Ovary (tissue), 9 donors: ENCODE data around the gene STK33. TPM values are rescaled to one million over a fixed set of nuclear protein-coding genes. Genes with fewer than 3 reads are reported as not detected.

Source experiments
- DNase-seq, 5 donors: peaks; one replicate each; pipeline ENCODE4 v3.0.0-alpha.2; 2019 to 2020
- H3K27ac ChIP-seq, 2 donors: fragments of 200-600 bp; one replicate each; pipeline versions ENCODE4 v1.5.1 to v1.8.0; 2019 to 2022
- H3K27me3 ChIP-seq: fragments of 200-600 bp; one replicate; pipeline ENCODE4 v1.8.0; 2022
- H3K36me3 ChIP-seq: fragments of 200-600 bp; sonication (generic); one replicate; pipeline ENCODE4 v1.5.1; 2019
- H3K4me1 ChIP-seq: one replicate; pipeline ENCODE4 v1.8.1; 2013; ENCODE audit warnings: mild to moderate bottlenecking, moderate library complexity; ENCODE audit not compliant: insufficient read depth
- H3K4me3 ChIP-seq: fragments of 200-600 bp; sonication (generic); one replicate; pipeline ENCODE4 v1.5.1; 2017
- H3K9me3 ChIP-seq, 2 donors: fragments of 200-600 bp in 1 of 2; sonication (generic) in 1 of 2; one replicate each; pipeline versions ENCODE4 v1.5.1 to v1.8.1; 2013 to 2019; ENCODE audit warnings: mild to moderate bottlenecking in 1 of 2, moderate library complexity in 1 of 2
- EP300 ChIP-seq: sonication (generic); formaldehyde crosslinking; IDR thresholded peaks from one replicate; pipeline ENCODE4 v1.6.1; 2017; ENCODE audit warnings: antibody characterized with exemption
- POLR2A ChIP-seq: fragments of 450-650 bp; IDR thresholded peaks from one replicate; pipeline ENCODE4 v1.6.1; 2017; ENCODE audit warnings: antibody characterized with exemption, mild to moderate bottlenecking, moderate library complexity
- WGBS, 3 donors: extraction: QIAGEN DNeasy Blood & Tissue Kit in 1 of 3; methylation state at CpG; one replicate each; pipeline versions ENCODE4 v1.1.5 to v1.1.7; 2013 to 2017; 5-methylcytosine and 5-hydroxymethylcytosine counted together
- intact Hi-C, 4 donors: fragments of 100-400 bp; cut with DNase I; formaldehyde crosslinking; loops; one replicate each; pipeline versions ENCODE4 v1.11.0 to v1.15.1; 2022 to 2023
- polyA plus RNA-seq, 2 donors: library from polyadenylated mRNA; stranded (reverse); fragments of 200-250 nt in 1 of 2; fragments of 350-450 nt in 1 of 2; fragmentation: Illumina TruSeq in 1 of 2; extraction: RNeasy Lipid Tissue Mini Kit (QIAGEN cat#74804) in 1 of 2; gene quantifications; one replicate each; pipeline ENCODE4 v1.2.3, GENCODE V29; 2013 to 2014
- total RNA-seq, 7 donors: library from RNA; depleted of rRNA in 2 of 7; stranded (reverse); fragments of >200 nt in 2 of 7; fragmentation: NEBNext Ultra II Directional in 3 of 7; extraction: Animal tissue kit (Norgen Biotek cat#: 25700) in 3 of 7; gene quantifications; one replicate each; pipeline versions ENCODE4 v1.1.0 to v1.2.4, GENCODE V29; 2016 to 2023
- TF ChIP-seq, protein P1 (sequence below), 3 donors: fragments of 450-650 bp in 2 of 3; fragments of 200-600 bp in 1 of 3; IDR thresholded peaks; one replicate each; pipeline versions ENCODE4 v1.5.1 to v1.8.0; 2016 to 2022; ENCODE audit warnings: antibody characterized with exemption in 3 of 3, mild to moderate bottlenecking in 1 of 3
- donor health status: DM: no; HTN: no; CAD: no; lungs with moderate emphysema.
- donor health status: DM: no; HTN: no; CAD: no.
- donor health status: Bipolar disorder and iron deficiency.
- donor health status: DM: yes; HTN: yes; CAD: no.
- donor health status: DM: no; HTN: no; CAD: no.
- donor health status: DM: yes; HTN: yes; CAD: no.

STK33 gene
- total and polyA plus RNA-seq, 9 donors: 11.9 to 50.8 (median 23.5) TPM

DNA sequence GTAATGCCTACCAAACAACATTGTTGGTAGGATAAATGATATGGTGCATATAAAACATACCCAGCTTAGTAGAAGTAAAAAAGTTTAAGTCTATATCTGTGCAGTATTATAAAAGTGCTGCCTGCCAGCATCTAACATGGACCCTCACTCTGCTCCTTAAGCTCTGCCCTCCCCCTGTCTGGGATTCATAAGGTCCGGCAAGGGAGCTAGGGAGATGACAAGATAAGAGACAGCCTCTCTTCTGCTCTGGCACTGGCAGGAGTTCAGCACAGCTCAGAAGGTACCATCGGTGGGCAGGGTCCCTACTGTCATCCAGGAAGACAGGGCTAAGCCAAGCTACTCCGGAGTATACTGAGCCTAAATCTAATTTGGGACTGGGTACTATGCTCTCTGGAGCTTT, 45.6 kb upstream of the STK33 start:
- 77 to 89% (median 79%) methylated on average over 3 of the region's 3 CpGs for WGBS, 3 donors
- no peak for DNase-seq
- intact Hi-C loops: no loop called here
- Histone ChIP-seq H3K27me3 (no peaks in the 10 kb centered on the region), H3K4me3 (no peak overlapping the region), H3K27ac (no peak overlapping the region), H3K9me3 (no peaks in the 10 kb centered on the region), H3K4me1 (no peaks in the 10 kb centered on the region), H3K36me3 (no peaks in the 10 kb centered on the region)
- TF ChIP-seq, protein P1, sequence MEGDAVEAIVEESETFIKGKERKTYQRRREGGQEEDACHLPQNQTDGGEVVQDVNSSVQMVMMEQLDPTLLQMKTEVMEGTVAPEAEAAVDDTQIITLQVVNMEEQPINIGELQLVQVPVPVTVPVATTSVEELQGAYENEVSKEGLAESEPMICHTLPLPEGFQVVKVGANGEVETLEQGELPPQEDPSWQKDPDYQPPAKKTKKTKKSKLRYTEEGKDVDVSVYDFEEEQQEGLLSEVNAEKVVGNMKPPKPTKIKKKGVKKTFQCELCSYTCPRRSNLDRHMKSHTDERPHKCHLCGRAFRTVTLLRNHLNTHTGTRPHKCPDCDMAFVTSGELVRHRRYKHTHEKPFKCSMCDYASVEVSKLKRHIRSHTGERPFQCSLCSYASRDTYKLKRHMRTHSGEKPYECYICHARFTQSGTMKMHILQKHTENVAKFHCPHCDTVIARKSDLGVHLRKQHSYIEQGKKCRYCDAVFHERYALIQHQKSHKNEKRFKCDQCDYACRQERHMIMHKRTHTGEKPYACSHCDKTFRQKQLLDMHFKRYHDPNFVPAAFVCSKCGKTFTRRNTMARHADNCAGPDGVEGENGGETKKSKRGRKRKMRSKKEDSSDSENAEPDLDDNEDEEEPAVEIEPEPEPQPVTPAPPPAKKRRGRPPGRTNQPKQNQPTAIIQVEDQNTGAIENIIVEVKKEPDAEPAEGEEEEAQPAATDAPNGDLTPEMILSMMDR (IDR thresholded peaks at IDR 0.05): no peak
- TF ChIP-seq EP300: no peak
- no peak for TF ChIP-seq POLR2A

DNA sequence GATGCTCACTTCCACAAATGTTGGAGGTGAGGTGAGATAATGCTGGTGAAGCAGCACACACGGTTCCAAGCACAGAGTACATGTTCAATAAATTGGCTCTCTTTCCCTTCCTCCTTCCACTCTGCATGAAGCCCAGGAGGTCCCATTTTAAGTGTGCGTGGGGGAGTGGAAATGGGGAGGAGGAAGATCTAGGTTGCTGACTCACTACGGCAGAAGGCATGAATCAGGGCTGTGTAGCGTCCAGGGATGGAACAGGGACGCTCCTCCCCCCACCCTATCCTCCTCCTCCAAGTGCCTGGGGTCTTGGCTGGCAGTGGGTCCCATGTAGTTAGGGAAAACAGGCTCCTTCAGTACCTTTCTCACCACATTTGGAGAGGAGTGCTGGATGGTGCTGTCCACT, 44.3 kb upstream of the STK33 start:
- H3K9me3 ChIP-seq: no peaks in the 10 kb centered on the region
- intact Hi-C loops: no loop called here
- no peak for DNase-seq
- H3K27me3 ChIP-seq: no peaks in the 10 kb centered on the region
- H3K4me3 ChIP-seq: no peak overlapping the region
- H3K27ac ChIP-seq: no peak overlapping the region
- no peak for TF ChIP-seq POLR2A
- TF ChIP-seq, protein P1 (IDR thresholded peaks at IDR 0.05): no peak
- TF ChIP-seq EP300: no peak
- WGBS, 3 donors: 60 to 73% (median 71%) methylated on average over 5 of the region's 5 CpGs
- no peaks in the 10 kb centered on the region for H3K4me1 ChIP-seq
- no peaks in the 10 kb centered on the region for H3K36me3 ChIP-seq

DNA sequence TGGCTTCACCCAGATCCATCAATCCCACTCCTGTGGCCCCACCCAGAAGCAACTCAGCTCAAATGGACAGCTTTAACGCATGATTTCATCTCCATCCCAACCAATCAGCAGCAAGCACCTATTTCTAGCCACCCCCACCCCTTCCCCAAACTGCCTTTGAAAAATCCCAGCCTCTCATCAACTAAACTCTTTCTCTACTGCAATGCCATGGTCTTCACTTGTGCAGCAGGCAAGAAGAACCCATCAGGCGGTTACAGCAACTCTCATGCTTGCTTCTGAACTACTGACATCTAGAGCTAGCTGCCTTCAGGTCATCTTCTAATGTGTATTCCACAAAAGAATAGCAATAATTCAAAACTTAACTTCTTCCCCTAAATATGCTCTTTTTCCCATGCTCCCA, 42.1 kb upstream of the STK33 start:
- TF ChIP-seq POLR2A: no peak
- TF ChIP-seq, protein P1 (IDR thresholded peaks at IDR 0.05): no peak
- TF ChIP-seq EP300: no peak
- Histone ChIP-seq H3K4me3 (no peak overlapping the region), H3K36me3 (no peaks in the 10 kb centered on the region), H3K4me1 (no peaks in the 10 kb centered on the region), H3K27ac (no peak overlapping the region), H3K9me3 (no peaks in the 10 kb centered on the region), H3K27me3 (no peaks in the 10 kb centered on the region)
- intact Hi-C loops: no loop called here
- no peak for DNase-seq
- 77 to 97% (median 97%) methylated on average over 2 of the region's 2 CpGs for WGBS, 3 donors

DNA sequence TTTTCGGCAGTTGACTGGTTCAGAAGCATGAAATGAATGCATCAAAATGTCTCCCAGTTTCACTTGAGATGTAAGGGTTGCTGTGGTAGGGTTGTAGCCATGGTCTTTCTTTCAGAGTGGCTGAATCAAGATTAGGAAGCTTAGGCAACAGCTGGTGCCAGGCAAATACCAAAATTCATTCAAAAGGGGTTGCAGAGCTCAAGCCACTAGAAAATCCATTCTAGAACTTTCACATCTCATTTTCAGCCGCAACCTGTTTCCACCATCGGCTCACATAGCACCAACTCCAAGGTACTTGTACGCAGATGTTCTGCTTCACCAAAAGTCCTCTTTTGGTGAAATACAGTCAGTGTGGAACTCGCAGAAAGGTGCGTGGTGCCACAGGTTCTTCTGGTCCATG, 40.5 kb upstream of the STK33 start:
- WGBS, 3 donors: 93 to 96% (median 94%) methylated on average over 6 of the region's 6 CpGs
- no peaks in the 10 kb centered on the region for H3K36me3 ChIP-seq

More for the DNA sequence above, 40.5 kb upstream of the STK33 start:
- H3K9me3 ChIP-seq: no peaks in the 10 kb centered on the region
- intact Hi-C loops: no loop called here
- H3K4me3 ChIP-seq: no peak overlapping the region
- DNase-seq: no peak
- TF ChIP-seq, protein P1 (IDR thresholded peaks at IDR 0.05): no peak
- no peak for TF ChIP-seq EP300
- no peak for TF ChIP-seq POLR2A
- no peak overlapping the region for H3K27ac ChIP-seq
- no peaks in the 10 kb centered on the region for H3K27me3 ChIP-seq
- H3K4me1 ChIP-seq: no peaks in the 10 kb centered on the region
